HG03139 (cell line): ENCODE measurements around the gene ZFYVE28.

ENCODE experiments used
- ATAC-seq: cut with Tn5 transposase; IDR thresholded peaks from one replicate; pipeline ENCODE4 v1.9.1; 2021; ENCODE audit not compliant: unreplicated experiment

The ZFYVE28 gene

DNA sequence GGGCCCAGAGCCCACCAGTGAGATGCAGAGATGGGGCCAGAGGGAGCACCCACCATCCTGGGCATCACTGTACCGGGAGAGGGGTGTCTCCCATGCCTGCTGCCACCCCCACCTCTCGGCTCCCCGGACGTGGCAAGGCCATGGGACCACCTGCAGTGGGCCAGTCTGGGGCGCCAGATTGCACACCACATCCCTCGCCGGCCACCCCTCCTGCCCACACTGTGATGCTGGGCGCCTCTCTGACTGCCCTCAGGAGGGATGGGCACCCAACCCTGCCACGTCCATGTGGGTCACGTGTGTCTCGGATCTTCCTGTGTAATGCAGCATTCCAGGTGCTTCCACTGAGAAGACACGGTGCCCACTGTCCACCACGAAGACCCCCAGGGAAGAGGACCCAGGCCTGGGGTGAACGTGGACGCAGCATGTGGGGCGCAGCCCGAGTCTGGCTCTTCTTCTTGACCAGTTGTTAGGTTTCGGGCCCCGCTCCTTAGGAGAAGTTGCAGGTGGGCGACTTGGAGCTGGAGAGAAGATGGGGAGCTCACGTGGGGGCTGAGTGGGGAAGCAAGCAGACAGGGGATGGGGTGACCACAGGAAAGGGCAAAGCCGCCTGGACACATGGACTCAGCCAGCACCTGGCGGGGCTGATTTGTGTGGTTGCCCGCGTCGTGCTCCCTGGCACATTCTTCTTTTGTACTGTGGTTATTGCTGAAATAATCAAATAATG lies 47.7 kb downstream of the ZFYVE28 start:
- no peak for ATAC-seq

GRCh38 chr4:2368746-2369437 lies 49.6 kb downstream of the ZFYVE28 start:
- no peak for ATAC-seq

DNA sequence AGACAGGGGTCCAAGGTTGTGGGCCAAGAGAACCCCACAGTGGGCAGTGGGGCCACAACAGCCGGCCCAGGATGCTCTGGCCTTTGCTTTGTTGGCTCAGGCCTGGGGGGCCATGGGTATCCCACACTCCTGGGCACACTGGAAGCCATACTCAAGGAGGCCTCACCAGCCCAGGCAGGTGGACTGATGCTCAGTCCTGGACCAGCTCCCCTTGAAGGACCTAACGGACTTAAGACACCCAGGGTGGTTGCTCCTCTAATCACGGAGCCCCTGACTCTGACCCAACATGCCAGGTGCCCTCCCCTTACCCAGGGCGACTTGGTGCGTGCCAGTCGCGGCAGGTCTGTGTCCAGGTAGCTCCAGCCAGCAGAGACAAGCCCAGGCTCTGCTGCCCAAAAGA lies 50.8 kb downstream of the ZFYVE28 start:
- no peak for ATAC-seq

DNA sequence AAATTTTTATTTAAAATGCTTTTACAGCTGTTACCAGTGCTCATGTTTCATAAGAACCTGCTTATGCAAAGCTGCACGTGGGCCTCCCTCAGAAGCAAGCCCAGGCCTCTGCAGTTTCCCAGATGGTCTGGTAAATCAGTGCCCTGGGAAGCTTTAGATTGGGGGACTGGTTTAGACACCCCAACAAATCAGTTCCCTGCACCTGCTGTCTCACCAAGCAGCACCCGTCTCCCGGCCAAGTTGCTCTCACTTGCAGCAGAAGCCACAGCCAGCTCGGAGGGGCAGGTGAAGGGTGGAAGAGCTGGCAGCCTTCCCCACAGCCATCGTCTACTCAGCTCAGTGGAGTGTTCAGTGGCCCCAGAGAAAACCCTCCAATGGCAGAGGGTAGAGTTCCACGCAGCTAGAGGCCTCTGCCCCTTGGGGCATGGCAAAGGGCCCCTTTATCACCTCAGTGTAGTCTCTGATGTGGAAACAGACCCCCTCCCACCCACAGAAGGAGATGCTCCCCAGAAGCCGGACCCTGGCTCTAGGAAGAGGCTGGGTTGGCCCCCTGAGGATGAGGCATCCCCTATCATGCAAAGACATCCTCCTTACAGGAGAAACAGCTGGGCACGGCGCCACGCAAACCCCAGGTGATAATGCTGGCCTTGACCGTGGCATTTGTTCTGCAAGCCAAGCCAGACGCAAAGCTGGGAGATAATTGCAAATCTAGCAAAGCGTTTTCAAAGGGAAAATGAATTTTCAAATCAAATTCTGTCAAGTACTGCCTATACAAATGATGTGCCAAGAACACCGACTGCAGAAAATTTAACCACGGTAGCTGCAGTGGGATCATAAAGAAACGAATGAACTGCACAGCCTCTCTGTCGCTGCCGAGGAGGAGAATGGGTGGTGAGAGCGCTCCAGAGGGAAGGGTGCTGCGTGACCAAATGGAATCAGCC lies 51.9 kb downstream of the ZFYVE28 start:
- no peak for ATAC-seq

DNA sequence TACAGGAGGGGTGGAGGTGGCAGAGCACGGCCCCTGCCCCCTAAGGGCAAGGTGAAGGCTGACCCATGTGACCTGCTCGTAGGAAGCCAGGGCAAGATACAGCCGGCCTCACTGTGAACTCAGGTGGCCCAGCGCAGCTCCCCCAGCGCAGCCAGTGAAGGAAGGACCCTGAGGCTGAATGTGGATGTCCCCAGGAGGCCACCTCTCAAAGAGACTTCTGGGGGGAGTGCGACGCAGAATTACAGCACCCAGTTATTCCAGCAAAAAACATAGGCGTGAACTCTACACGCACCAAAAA lies 52.6 kb downstream of the ZFYVE28 start:
- no peak for ATAC-seq

GRCh38 chr4:2365054-2365912 lies 53.2 kb downstream of the ZFYVE28 start:
- no peak for ATAC-seq

- ATAC-seq: no peak
These were observed 53.8 kb downstream of the ZFYVE28 start for GRCh38 chr4:2364654-2365053.

DNA sequence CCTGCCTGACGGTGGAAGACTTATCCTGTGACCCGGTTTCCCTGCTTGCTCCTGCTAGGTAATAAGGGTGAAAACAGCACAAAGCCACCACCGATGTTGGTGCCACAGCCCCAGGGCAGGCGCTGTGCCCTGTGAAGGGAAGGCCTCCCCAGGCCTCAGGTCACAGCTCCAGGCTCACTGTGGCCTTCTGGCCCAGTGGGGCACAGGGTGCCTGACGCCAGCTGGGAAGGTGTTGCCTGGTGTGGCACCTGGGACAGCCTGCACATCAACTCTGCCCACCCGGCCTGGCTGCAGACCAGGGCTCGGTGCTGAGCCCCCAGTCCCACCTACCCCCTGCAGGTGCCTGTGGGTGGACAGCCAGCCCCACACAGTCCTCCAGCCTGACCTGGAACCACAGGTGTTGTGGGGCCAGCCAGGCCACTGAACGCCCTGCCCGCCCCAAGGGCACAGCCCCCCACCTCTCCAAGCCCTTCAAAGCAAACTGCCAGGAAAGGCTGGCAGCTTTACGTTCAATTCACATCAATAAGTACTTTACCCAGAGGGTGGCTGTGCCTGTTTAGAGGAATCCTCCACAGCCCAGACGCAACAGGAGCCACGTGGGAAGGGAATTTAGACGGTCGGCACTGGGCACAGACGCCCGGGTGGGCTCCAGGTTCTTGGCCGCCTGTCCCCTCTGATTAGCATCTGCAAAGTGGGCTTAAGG lies 54.3 kb downstream of the ZFYVE28 start:
- no peak for ATAC-seq

GRCh38 chr4:2363056-2363721 lies 55.3 kb downstream of the ZFYVE28 start:
- ATAC-seq: no peak

DNA sequence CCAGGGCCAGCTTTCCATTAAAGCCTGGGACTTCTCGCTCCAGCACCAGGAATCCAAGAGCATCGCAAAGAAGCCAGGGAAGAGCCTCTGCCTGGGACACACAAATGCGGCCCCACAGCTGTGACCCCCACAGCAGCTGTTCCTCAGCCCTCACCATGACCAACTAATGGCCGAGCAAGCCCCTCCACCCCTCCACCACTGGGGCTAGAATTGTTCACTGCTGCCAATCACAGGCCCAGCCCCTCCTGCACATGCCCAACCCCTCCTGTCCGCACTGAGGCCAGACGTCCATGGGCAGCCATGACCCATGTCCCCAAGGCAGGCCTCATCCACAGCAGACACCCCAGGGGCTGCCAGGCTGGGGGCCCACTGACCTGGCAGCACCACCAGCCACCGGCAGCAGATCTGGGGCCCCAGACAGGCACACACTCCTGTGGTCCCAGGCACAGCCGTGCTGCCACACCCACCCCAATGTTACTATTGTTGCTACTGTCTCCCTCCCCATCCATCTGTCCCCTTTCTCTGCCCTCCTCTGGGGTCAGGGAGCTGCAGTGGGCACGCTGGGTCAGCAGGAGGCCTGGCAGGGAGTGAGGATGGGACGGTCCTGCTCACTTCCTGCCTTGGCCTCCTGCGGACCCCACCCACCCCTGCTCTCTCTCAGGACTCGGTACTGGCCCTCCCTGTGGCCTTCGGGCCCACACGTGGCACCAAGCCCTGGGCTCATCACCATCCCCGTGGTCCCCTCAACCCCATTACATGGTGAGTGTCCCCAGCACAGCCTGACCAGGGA lies 56.0 kb downstream of the ZFYVE28 start:
- no peak for ATAC-seq

GRCh38 chr4:2361366-2362265 lies 56.8 kb downstream of the ZFYVE28 start:
- ATAC-seq: no peak

DNA sequence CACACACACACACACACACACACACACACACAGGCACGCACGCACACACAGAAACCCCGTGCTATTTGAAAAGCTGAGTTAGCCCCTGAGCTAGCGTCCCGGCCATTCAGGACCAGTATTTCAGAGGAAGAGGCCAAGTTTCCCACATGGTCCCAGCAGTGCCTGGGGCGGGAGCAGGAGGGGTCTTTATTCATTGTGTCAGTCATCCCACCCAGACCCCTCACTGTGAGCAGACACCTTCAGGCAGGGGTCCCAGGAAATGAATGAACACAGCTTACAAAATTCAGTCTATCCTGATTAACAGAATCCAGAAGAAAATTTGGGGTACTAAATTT lies 58.1 kb downstream of the ZFYVE28 start:
- ATAC-seq: no peak

DNA sequence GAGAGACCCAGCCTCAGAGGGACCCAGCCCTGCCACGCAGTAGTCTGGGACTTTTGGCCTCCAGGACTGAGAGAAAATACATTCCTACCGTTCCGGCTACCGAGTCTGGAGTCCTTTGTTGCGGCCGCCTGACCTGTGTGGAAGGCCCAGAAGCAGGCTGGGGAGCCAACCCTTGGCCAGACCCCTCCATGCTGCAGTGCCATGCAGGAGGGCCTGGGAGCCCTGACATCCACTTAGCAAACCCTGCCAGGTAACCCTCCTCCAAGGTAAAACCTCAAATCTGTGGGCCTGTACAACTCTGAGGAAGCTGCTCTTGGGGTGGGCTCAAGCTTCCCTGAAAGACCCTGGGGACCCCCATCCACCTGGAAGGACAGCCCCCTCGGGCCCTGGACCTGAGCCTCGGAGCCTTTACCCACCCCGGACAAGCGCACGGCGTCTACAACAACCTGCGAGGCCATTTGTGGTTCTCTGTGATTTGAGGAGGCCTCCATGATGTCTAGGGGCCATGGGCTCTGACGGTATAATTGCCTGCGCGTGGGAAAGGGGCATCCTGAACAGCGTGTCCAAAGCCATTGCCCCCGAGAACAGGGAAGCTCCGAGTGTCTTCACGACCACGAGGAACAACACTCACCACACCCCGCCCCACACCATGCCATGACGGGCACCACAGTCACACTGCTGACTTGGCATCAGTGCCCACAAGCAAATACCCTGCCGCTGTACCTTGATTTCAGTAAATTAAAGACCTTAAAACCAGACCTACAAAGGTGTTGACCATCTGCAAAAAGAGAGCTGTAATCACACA lies 58.7 kb downstream of the ZFYVE28 start:
- ATAC-seq: no peak

- ATAC-seq: no peak
These were observed 60.4 kb downstream of the ZFYVE28 start for GRCh38 chr4:2357821-2358745.

DNA sequence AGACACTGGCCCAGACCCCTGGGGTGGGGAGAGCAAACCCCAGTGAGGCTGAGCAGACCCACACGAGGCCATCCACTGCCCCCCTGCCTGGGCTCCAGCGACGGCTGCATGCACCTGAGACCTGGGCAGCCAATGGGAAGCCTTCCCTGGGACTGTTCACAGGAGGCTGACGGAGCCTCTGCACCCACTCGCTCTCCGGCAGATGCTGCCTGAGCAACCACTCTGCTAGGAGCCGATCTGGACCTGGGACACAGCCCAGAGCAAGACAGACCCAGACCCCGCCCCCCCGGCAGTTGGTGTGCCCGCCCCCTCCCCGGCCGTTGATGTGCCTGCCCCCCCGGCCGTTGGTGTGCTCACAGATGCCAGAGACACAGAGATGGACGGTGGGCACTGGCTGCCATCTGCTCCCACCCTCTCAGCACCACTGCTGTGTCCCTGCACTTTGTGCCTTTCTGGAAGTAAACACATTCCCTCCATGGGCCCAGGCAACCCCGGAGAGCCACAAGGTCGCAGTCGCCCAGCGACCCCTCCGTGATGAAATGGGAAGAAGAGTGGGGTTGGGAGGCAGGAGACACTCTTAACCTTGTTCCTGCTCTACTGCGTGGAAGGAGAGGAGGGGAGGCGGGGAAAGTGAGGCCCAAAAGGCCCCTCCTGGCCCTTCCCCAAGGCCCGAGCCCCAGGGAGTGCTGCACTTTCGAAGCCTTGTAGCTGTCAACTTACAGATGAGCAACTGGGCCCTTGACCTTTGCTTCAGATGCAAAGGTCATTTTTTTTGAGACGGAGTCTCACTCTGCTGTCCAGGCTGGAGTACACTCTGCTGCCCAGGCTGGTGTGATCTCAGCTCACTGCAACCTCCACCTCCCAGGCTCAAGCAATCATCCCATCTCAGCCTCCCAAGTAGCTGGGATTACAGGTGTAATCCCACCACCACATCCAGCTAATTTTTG lies 62.0 kb downstream of the ZFYVE28 start:
- ATAC-seq: no peak
